GM21423 (cell line): ENCODE measurements around the gene RBX1.
"Not testable (repeated sequence)": the region's sequence is repeated elsewhere in the genome, so short reads cannot be mapped to it uniquely, and the experiment has no call there.

Experiments used
- ATAC-seq: cut with Tn5 transposase; IDR thresholded peaks from one replicate; pipeline ENCODE4 v1.9.1; 2021; ENCODE audit warnings: mild to moderate bottlenecking, moderate library complexity; ENCODE audit not compliant: unreplicated experiment

The RBX1 gene

GRCh38 chr22:40950962-40951794 lies at the start of gene RBX1:
Gene RBX1, plus strand, starts transcription at chr22:40951378. Its CDS starts 21 bp downstream, at chr22:40951399.
- peak; percentile 81 for ATAC-seq

- ATAC-seq = no peak
These were observed 47.1 kb upstream of the RBX1 start for GRCh38 chr22:40904101-40904500.

GRCh38 chr22:40908895-40909294 lies 42.3 kb upstream of the RBX1 start:
- ATAC-seq = no peak

- ATAC-seq = no peak
These were observed 39.4 kb upstream of the RBX1 start for GRCh38 chr22:40911772-40912171.

GRCh38 chr22:40912987-40913386 lies 38.2 kb upstream of the RBX1 start:
- ATAC-seq = not testable (repeated sequence)

GRCh38 chr22:40919446-40919845 lies 31.7 kb upstream of the RBX1 start:
- ATAC-seq = no peak

- ATAC-seq = no peak
These were observed 30.7 kb upstream of the RBX1 start for GRCh38 chr22:40920526-40920925.

- ATAC-seq = no peak
These were observed 28.5 kb upstream of the RBX1 start for GRCh38 chr22:40922484-40923303.

- no peak for ATAC-seq
These were observed 22.5 kb upstream of the RBX1 start for GRCh38 chr22:40928657-40929056.

- no peak for ATAC-seq
These were observed 18.8 kb upstream of the RBX1 start for GRCh38 chr22:40932396-40932795.

- no peak for ATAC-seq
These were observed 12.0 kb upstream of the RBX1 start for GRCh38 chr22:40939202-40939601.

- no peak for ATAC-seq
These were observed 822 bp downstream of the RBX1 start for GRCh38 chr22:40951795-40952605.

GRCh38 chr22:40953471-40953870 lies 2.3 kb downstream of the RBX1 start:
- no peak for ATAC-seq

GRCh38 chr22:40954113-40954512 lies 2.9 kb downstream of the RBX1 start:
- no peak for ATAC-seq

- no peak for ATAC-seq
These were observed 4.4 kb downstream of the RBX1 start for GRCh38 chr22:40955571-40955970.

GRCh38 chr22:40957601-40958000 lies 6.4 kb downstream of the RBX1 start:
- ATAC-seq = no peak

- no peak for ATAC-seq
These were observed 7.1 kb downstream of the RBX1 start for GRCh38 chr22:40958299-40958698.

GRCh38 chr22:40960145-40960544 lies 9.0 kb downstream of the RBX1 start:
- ATAC-seq = no peak

- ATAC-seq = no peak
These were observed 15.0 kb downstream of the RBX1 start for GRCh38 chr22:40965936-40966725.

- ATAC-seq = no peak
These were observed 15.5 kb downstream of the RBX1 start for GRCh38 chr22:40966726-40967085.
